Measurements from ENCODE around the gene KBTBD12.

The KBTBD12 gene

GRCh38 chr3:127985655-127986225 is 70.7 kb downstream of the KBTBD12 start:
- DNase-seq (ENCODE audit: low read depth), result no peak

- DNase-seq (ENCODE audit: low read depth), result no peak
These were observed 71.8 kb downstream of the KBTBD12 start for GRCh38 chr3:127986803-127987202.

- DNase-seq (ENCODE audit: low read depth), result no peak
These were observed 72.4 kb downstream of the KBTBD12 start for GRCh38 chr3:127987309-127987995.

- DNase-seq (ENCODE audit: low read depth), result no peak
These were observed 73.9 kb downstream of the KBTBD12 start for GRCh38 chr3:127988770-127989557.

- no peak for DNase-seq (ENCODE audit: low read depth)
These were observed 75.0 kb downstream of the KBTBD12 start for GRCh38 chr3:127990051-127990450.

GRCh38 chr3:127990461-127990860 is 75.4 kb downstream of the KBTBD12 start:
- no peak for DNase-seq (ENCODE audit: low read depth)

- DNase-seq (ENCODE audit: low read depth), result no peak
These were observed 76.2 kb downstream of the KBTBD12 start for GRCh38 chr3:127991251-127991650.

- no peak for DNase-seq (ENCODE audit: low read depth)
These were observed 76.6 kb downstream of the KBTBD12 start for GRCh38 chr3:127991681-127992080.

- DNase-seq (ENCODE audit: low read depth), result no peak
These were observed 77.1 kb downstream of the KBTBD12 start for GRCh38 chr3:127992127-127992526.

GRCh38 chr3:127994011-127994410 is 79.0 kb downstream of the KBTBD12 start:
- no peak for DNase-seq (ENCODE audit: low read depth)

GRCh38 chr3:127997016-127997415 is 82.0 kb downstream of the KBTBD12 start:
- DNase-seq (ENCODE audit: low read depth), result no peak

- no peak for DNase-seq (ENCODE audit: low read depth)
These were observed 82.9 kb downstream of the KBTBD12 start for GRCh38 chr3:127997961-127998360.

- DNase-seq (ENCODE audit: low read depth), result no peak
These were observed 83.6 kb downstream of the KBTBD12 start for GRCh38 chr3:127998596-127998995.

- no peak for DNase-seq (ENCODE audit: low read depth)
These were observed 84.6 kb downstream of the KBTBD12 start for GRCh38 chr3:127999509-128000106.

- DNase-seq (ENCODE audit: low read depth), result no peak
These were observed 86.5 kb downstream of the KBTBD12 start for GRCh38 chr3:128001576-128001975.

- DNase-seq (ENCODE audit: low read depth), result no peak
These were observed 89.6 kb downstream of the KBTBD12 start for GRCh38 chr3:128004661-128005060.

GRCh38 chr3:128006061-128007032 is 91.3 kb downstream of the KBTBD12 start:
- no peak for DNase-seq (ENCODE audit: low read depth)

- no peak for DNase-seq (ENCODE audit: low read depth)
These were observed 92.0 kb downstream of the KBTBD12 start for GRCh38 chr3:128007033-128007424.

GRCh38 chr3:128009952-128010846 is 95.2 kb downstream of the KBTBD12 start:
- no peak for DNase-seq (ENCODE audit: low read depth)

- DNase-seq (ENCODE audit: low read depth), result no peak
These were observed 96.1 kb downstream of the KBTBD12 start for GRCh38 chr3:128011140-128011539.

- no peak for DNase-seq (ENCODE audit: low read depth)
These were observed 97.0 kb downstream of the KBTBD12 start for GRCh38 chr3:128012050-128012449.

Measured in stimulated activated CD8-positive, alpha-beta memory T cell treated with anti-CD3 and anti-CD28 coated beads, Interleukin-12 subunit alpha, Interleukin-12 subunit beta, amount 100 ng/mL, for 4 hours (primary cell).